Measurements from ENCODE around the gene MEGF6.
A peak's percentile ranks its signal among the peaks of the same experiment; 100 is the strongest.

The MEGF6 gene

DNA sequence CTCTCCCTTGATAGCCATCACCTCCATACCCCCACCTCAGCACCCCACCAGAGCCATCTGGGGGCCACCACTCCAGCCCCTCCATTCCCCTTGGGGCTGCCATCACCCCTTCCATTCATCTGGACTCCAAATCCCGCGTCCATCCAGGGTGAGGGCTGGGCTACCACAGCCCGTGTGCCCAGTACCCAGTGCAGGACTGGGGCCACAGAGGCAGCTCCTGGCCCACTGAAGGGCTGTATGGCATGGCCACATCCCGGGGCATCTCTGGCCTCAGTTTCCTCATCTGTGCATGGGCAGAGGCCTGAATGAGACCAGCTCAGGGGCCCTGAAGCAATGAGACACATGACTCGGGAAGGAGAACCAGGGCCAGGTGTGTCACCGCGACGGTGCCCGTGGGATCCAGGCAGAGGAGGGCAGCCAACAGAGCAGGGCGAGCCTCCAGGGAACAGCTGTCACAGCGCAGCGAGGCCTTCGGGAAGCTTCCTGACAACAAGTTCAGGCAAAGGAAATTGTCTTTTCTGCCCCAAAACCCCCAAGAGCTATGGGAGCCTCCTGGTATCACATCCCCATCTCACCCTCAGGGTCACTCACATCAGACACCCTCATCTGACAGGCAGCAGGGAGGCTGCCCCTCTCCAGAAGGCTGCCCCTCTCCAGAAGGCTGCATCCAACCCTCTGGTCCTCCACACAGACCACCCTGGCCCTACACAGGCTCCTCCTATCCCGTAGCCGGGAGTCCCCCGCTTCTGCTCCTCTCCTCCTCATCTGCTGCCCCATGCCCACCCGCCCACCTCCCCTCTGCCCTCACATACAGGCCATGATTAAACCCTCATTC, 76.3 kb downstream of the MEGF6 start:
- no peak for DNase-seq

GRCh38 chr1:3533067-3534048, 78.0 kb downstream of the MEGF6 start:
- DNase-seq = no peak

- no peak for DNase-seq
Measured at GRCh38 chr1:3531928-3532327, 79.4 kb downstream of the MEGF6 start.

GRCh38 chr1:3530926-3531818, 80.1 kb downstream of the MEGF6 start:
- peak; percentile 13 for DNase-seq

- no peak for DNase-seq
Measured at GRCh38 chr1:3530086-3530925, 81.0 kb downstream of the MEGF6 start.

DNA sequence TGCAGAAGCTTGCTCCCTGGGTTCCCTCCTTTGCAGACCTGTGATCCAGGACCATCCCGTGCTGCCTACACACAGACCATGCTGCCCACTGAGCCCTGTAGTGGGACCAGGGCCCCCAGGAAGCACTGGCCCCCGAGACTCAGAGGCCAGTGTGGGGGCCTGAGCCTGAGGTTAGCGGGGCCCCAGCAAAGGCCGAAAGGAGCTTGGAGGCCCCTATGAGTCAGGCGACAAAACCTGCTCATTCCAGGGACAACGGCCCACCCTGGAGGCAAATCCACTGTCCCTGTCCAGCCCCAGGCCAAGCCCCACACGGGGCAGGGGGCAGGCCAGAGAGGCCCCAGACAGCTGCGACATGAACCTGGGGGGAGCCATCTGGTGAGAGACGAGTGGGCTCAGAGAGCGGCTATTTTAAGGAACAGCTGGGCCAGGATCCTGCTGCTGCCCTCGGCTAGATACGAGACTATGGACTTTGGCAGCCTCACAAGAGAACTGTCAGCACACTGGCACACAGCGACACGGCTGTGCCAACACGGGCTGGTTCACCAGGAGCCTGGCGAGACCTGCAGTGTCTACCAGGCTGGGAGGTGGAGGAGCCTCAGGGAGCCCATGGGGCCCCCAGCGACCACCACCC, 82.1 kb downstream of the MEGF6 start:
- DNase-seq = no peak

GRCh38 chr1:3527774-3528173, 83.5 kb downstream of the MEGF6 start:
- DNase-seq = no peak

DNA sequence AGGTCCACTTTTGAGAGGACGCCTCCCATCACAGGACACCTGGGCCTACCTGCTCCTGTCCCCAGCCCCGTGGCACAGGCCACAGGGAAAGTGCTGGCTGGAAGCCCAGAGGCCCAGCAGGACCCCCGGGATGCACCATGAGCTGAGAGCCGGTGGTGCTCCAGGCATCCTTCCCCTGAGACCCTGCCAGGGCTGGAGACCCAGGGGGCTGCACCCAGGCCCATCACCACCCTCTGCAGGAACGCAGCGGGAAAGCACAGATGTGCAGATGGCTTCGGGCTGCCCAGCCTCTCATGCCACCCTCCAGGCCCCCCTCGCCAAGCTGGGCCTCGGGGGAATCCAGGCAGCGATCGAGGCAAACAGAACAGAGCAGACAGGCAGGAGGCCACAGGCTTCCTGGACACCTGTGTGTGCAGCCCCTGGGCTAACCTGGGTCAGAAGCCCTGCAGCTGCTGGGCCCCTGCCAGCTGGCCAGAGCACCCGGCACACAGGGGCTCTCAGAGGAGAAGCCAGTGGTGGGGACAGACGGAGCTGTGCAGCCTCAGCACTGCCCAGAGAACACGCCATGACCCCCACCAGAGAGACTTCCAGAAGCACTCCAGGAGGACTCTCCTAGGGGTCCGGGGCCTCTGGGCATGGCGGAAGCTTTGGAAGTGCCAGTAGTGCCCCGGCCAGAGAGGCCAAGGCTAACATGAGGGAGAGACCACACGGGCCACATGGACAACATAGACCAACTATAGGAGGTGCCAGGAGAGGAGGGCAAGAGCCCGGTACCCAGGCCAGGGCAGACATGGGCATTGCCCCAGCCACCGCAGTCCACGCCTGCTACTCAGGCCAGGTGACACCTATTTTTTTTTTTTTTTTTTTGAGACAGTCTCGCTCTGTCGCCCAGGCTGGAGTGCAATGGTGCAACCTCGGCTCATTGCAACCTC, 85.5 kb downstream of the MEGF6 start:
- no peak for DNase-seq

GRCh38 chr1:3524556-3525203, 86.6 kb downstream of the MEGF6 start:
- no peak for DNase-seq

DNA sequence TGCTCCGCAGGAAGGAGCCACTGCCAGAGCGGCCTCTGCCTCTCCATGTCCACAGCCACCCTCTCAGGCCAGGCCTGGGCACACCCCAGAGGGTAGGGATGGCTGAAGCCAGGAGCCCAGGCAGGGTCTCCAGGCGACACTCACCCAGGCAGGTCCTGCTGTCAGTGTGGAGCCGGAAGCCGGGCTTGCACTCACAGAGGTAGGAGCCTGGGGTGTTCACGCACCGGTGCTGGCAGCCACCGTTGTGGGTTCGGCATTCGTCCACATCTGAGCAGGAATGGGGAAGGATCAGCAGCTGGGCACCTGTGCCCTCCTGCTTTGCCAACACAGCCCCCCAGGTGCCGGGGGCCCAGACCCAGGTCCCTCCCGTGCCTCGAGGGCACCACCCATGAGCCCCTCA, 87.3 kb downstream of the MEGF6 start:
- DNase-seq = no peak

DNA sequence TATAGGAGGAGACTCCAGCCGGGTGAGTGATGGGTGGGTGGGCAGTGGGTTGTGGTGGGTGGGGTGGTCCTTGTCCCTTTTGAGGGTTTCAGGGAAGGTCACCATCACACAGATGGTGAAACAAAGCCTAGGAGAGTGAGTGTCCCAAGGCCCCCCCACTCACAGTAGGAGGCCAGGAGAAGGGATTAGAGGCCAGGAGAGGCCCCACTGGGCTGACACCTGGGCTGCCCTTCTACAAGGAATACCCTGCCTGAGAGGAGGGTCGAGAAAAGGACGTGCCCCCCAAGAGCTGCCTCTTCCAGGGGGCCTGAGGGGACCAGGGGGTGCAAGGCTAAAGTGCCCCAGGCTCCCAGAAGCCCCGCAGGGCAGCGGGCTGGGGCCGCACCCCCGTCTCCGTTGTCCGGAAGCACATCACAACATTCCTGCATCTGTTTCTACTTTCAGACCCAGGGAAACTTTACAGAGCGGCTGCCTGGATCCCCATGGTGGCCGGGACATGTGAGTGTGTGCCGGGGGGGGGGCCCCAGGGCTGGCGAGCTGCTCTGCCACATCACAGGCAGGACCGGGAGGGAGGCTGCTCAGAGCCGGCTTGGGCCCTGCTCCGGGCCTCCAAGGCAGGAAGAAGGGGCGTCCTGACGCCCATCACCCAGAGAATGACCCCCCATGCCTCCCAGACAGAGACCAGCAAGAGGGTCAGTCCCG, 88.6 kb downstream of the MEGF6 start:
- DNase-seq = no peak

GRCh38 chr1:3522112-3522511, 89.2 kb downstream of the MEGF6 start:
- DNase-seq = no peak

GRCh38 chr1:3521426-3521825, 89.9 kb downstream of the MEGF6 start:
- DNase-seq = no peak

DNA sequence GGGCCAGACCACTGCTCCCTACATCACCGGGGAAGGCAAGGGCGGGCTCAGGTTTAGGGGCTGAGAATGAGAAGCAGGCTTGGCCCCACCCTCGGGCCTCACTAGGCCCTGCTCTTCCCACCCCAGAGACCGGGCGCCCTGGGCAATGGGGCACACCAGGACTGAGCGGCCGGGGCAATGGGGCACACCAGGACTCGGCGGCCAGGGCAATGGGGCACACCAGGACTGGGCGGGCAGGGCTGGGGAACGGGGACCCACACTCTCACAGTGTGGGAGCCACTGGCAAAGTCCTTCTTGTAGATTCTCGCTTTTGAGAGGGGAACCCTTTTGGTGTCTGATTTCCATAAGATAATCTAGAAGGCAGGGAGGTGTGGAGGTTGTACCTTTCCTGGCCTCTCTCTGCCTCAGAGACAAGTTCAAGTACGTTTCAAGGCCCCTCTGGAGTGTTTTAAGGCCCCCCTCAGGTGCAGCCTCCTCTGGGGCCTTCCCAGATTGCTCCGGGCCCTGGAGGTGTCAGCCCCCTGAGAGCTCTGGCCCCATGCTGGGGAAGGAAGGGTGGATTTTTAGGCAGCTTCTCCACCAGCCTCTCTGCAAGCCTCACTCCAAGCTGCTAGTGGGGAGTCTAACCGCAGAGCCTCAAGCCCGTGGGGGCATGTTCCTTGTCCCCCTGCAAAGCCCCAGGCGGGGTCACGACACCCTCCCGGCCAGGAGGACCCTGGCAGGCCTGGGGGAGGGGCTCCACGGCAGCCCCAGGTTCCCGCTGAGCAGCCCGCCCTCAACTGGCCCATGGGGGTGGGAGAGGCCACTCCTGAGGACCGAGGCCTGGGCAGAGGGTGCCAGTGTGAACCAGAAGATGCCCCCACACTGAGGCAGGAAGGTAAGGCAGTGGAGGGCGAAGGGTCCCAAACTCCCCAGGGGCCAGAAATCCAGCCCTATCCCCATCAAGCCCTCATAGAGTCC, 90.6 kb downstream of the MEGF6 start:
- no peak for DNase-seq

GRCh38 chr1:3519301-3519885, 91.9 kb downstream of the MEGF6 start:
- DNase-seq = no peak

GRCh38 chr1:3518756-3519155, 92.6 kb downstream of the MEGF6 start:
- DNase-seq = no peak

GRCh38 chr1:3518256-3518655, 93.1 kb downstream of the MEGF6 start:
- DNase-seq = no peak

All from OCI-M1 (cell line).